Adrenal gland (tissue), 12 donors: ENCODE measurements around the gene CLIP4. TPM values are rescaled to one million over a fixed set of nuclear protein-coding genes. Genes with fewer than 3 reads are reported as not detected.

ENCODE experiments used
- DNase-seq, 7 donors: peaks; one replicate each; pipeline ENCODE4 v3.0.0-alpha.2; 2019 to 2020
- H3K27ac ChIP-seq, 5 donors: fragments of 200-600 bp; sonication (generic) in 4 of 5; 1 replicate in 3 of 5; 2 replicates in 2 of 5; pipeline versions ENCODE4 v1.5.1 to v1.8.0; 2016 to 2020; ENCODE audit warnings: mild to moderate bottlenecking in 1 of 5
- H3K27me3 ChIP-seq: fragments of 200-600 bp; 2 replicates; pipeline ENCODE4 v1.8.0; 2021
- H3K36me3 ChIP-seq, 2 donors: fragments of 200-600 bp; replicated peaks in 1 of 2; 1 replicate in 1 of 2; 2 replicates in 1 of 2; pipeline versions ENCODE4 v1.5.1 to v1.8.0; 2018 to 2022
- H3K4me1 ChIP-seq, 2 donors: fragments of 200-600 bp; replicated peaks in 1 of 2; 1 replicate in 1 of 2; 2 replicates in 1 of 2; pipeline versions ENCODE4 v1.5.1 to v1.8.0; 2018 to 2021
- H3K4me3 ChIP-seq, 4 donors: fragments of 200-600 bp; sonication (generic) in 3 of 4; one replicate each; pipeline ENCODE4 v1.5.1; 2016 to 2018
- H3K9me3 ChIP-seq, 3 donors: fragments of 200-600 bp; sonication (generic) in 1 of 3; replicated peaks in 1 of 3; 1 replicate in 2 of 3; 2 replicates in 1 of 3; pipeline versions ENCODE4 v1.5.1 to v1.8.0; 2016 to 2021
- POLR2A ChIP-seq, 2 donors: fragments of 450-650 bp; IDR thresholded peaks; one replicate each; pipeline ENCODE4 v1.6.1; 2017; ENCODE audit warnings: antibody characterized with exemption in 2 of 2, mild to moderate bottlenecking in 2 of 2, moderate library complexity in 1 of 2
- WGBS, 4 donors: extraction: QIAGEN DNeasy Blood & Tissue Kit in 2 of 4; methylation state at CpG; one replicate each; pipeline versions ENCODE4 v1.1.5 to v1.1.7; 2013 to 2017; 5-methylcytosine and 5-hydroxymethylcytosine counted together
- intact Hi-C, 2 donors: fragments of 100-400 bp; cut with DNase I; formaldehyde crosslinking; loops; one replicate each; pipeline versions ENCODE4 v1.14.1 to v1.15.0; 2022 to 2023
- polyA plus RNA-seq, 3 donors: library from polyadenylated mRNA; stranded (reverse); fragments of 200-250 nt in 2 of 3; fragments of 350-450 nt in 1 of 3; fragmentation: Illumina TruSeq in 1 of 3; extraction: RNeasy Lipid Tissue Mini Kit (QIAGEN cat#74804) in 1 of 3; gene quantifications; one replicate each; pipeline ENCODE4 v1.2.3, GENCODE V29; 2013 to 2014
- total RNA-seq, 9 donors: library from RNA; depleted of rRNA in 4 of 9; stranded (reverse); fragments of >200 nt in 4 of 9; fragments of 120-200 nt in 1 of 9; fragmentation: NEBNext Ultra II Directional in 1 of 9; extraction: Animal tissue kit (Norgen Biotek cat#: 25700) in 1 of 9; gene quantifications; one replicate each; pipeline versions ENCODE4 v1.1.0 to v1.2.4, GENCODE V29; 2013 to 2023
- TF ChIP-seq, protein P1 (sequence below), 6 experiments: fragments of 450-650 bp in 4 of 6; fragments of 200-600 bp in 2 of 6; sonication (generic) in 1 of 6; IDR thresholded peaks; 1 replicate in 5 of 6; 2 replicates in 1 of 6; pipeline versions ENCODE4 v1.5.1 to v1.8.0; 2016 to 2021; ENCODE audit warnings: antibody characterized with exemption in 6 of 6, mild to moderate bottlenecking in 2 of 6, moderate library complexity in 1 of 6
- donor health status: healthy with polysubstance abuse.
- donor health status: Bipolar disorder and iron deficiency.
- donor health status: DM: yes; HTN: yes; CAD: no.
- donor health status: DM: no; HTN: no; CAD: no.
- donor health status: DM: no; HTN: no; CAD: no.
- donor health status: DM: yes; HTN: yes; CAD: no.

CLIP4 gene
- total and polyA plus RNA-seq, 12 donors = 6.1 to 30.5 (median 16.6) TPM

DNA sequence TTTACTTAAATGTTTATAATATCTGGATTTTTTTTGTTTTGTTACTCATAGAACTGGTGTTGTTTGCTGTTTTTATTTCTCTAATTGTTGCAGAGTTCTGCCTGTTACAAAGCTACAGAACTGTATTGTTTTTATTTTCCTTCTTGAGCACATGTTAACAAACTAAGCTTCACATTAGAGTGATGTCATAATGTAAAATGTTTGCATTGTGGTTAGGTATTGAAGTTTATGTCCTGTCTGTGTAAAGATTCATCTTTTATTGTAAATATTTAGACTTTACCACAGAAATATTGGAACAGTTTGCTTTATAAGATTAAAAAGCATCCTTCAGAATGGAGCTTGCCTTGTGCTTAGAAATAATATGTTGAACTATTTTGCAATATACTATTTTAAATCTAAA lies 67.7 kb downstream of the CLIP4 start:
- no peak for DNase-seq
- H3K4me3 ChIP-seq = no peak overlapping the region
- no peaks in the 10 kb centered on the region for H3K27me3 ChIP-seq
- no peaks in the 10 kb centered on the region for H3K4me1 ChIP-seq
- H3K36me3 ChIP-seq = no peaks in the 10 kb centered on the region
- no peaks in the 10 kb centered on the region for H3K9me3 ChIP-seq
- intact Hi-C loops = no loop called here
- no peak overlapping the region for H3K27ac ChIP-seq
- TF ChIP-seq POLR2A (IDR thresholded peaks at IDR 0.05) = no peak
- TF ChIP-seq, protein P1, sequence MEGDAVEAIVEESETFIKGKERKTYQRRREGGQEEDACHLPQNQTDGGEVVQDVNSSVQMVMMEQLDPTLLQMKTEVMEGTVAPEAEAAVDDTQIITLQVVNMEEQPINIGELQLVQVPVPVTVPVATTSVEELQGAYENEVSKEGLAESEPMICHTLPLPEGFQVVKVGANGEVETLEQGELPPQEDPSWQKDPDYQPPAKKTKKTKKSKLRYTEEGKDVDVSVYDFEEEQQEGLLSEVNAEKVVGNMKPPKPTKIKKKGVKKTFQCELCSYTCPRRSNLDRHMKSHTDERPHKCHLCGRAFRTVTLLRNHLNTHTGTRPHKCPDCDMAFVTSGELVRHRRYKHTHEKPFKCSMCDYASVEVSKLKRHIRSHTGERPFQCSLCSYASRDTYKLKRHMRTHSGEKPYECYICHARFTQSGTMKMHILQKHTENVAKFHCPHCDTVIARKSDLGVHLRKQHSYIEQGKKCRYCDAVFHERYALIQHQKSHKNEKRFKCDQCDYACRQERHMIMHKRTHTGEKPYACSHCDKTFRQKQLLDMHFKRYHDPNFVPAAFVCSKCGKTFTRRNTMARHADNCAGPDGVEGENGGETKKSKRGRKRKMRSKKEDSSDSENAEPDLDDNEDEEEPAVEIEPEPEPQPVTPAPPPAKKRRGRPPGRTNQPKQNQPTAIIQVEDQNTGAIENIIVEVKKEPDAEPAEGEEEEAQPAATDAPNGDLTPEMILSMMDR (IDR thresholded peaks at IDR 0.05) = no peak

GRCh38 chr2:29184531-29184930 lies 69.3 kb downstream of the CLIP4 start:
- Histone ChIP-seq H3K9me3 (no peaks in the 10 kb centered on the region), H3K36me3 (no peaks in the 10 kb centered on the region), H3K4me3 (no peak overlapping the region), H3K27me3 (no peaks in the 10 kb centered on the region), H3K27ac (no peak overlapping the region), H3K4me1 (no peaks in the 10 kb centered on the region)
- 92 to 96% (median 95%) methylated on average over 6 of the region's 6 CpGs for WGBS, 4 donors
- DNase-seq = no peak
- no peak for TF ChIP-seq POLR2A (IDR thresholded peaks at IDR 0.05)
- TF ChIP-seq, protein P1 (IDR thresholded peaks at IDR 0.05) = no peak
- intact Hi-C loops = no loop called here

- Histone ChIP-seq H3K4me3 (no peak overlapping the region), H3K36me3 (no peaks in the 10 kb centered on the region), H3K27me3 (no peaks in the 10 kb centered on the region), H3K27ac (no peak overlapping the region), H3K4me1 (no peaks in the 10 kb centered on the region), H3K9me3 (no peaks in the 10 kb centered on the region)
- intact Hi-C loops = no loop called here
- 91 to 98% (median 94%) methylated on average over 1 of the region's 1 CpG for WGBS, 4 donors
- TF ChIP-seq POLR2A (IDR thresholded peaks at IDR 0.05) = no peak
- TF ChIP-seq, protein P1 (IDR thresholded peaks at IDR 0.05) = no peak
- no peak for DNase-seq
Observed at GRCh38 chr2:29186817-29187216, 71.6 kb downstream of the CLIP4 start.

DNA sequence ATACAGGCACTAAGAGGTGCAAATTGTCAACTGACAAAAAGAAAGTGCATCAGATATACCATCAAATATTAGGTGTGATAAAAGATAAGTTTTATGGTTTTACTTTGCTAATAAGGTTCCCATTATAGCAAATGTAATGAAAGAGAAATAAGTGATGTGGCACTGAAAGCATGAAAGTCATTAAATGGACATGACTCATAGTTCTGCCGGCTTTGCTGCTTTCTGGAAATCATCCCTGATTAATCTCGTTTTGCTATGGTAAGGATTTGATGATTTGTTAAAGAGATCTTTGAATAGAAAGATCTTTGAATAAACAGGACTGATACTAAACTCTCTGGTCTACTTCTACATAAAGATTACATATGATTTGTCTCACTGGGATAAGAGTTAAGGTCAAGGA lies 72.7 kb downstream of the CLIP4 start:
- no peaks in the 10 kb centered on the region for H3K27me3 ChIP-seq
- intact Hi-C loops = no loop called here
- H3K9me3 ChIP-seq = no peaks in the 10 kb centered on the region
- DNase-seq = no peak
- no peaks in the 10 kb centered on the region for H3K4me1 ChIP-seq
- no peak overlapping the region for H3K4me3 ChIP-seq
- no peak overlapping the region for H3K27ac ChIP-seq
- 56 to 62% (median 58%) methylated on average over 2 of the region's 2 CpGs for WGBS, 4 donors
- H3K36me3 ChIP-seq = no peaks in the 10 kb centered on the region
- TF ChIP-seq, protein P1 (IDR thresholded peaks at IDR 0.05) = no peak
- no peak for TF ChIP-seq POLR2A (IDR thresholded peaks at IDR 0.05)
